Dendritic cell treated with granulocyte-macrophage colony-stimulating factor and Interleukin-4, amounts not matched to agents 40 ng/mL and 50 ng/mL, for 4 days (primary cell): ENCODE results near the gene TNIK.

Experiments used
- H3K27ac Mint-ChIP-seq: one replicate; pipeline ENCODE4 v1.8.0; 2022; ENCODE audit warnings: mild to moderate bottlenecking, mixed read lengths
- H3K27me3 Mint-ChIP-seq: one replicate; pipeline ENCODE4 v1.8.0; 2022; ENCODE audit warnings: mild to moderate bottlenecking, mixed read lengths
- H3K36me3 Mint-ChIP-seq: one replicate; pipeline ENCODE4 v1.8.0; 2022; ENCODE audit warnings: low read depth, mixed read lengths
- H3K4me1 Mint-ChIP-seq: one replicate; pipeline ENCODE4 v1.8.0; 2022; ENCODE audit warnings: low read depth, mixed read lengths
- H3K4me3 Mint-ChIP-seq: one replicate; pipeline ENCODE4 v1.8.0; 2022; ENCODE audit warnings: mild to moderate bottlenecking, moderate library complexity, mixed read lengths
- H3K9me3 Mint-ChIP-seq: one replicate; pipeline ENCODE4 v1.8.0; 2022; ENCODE audit warnings: mixed read lengths
- intact Hi-C: fragments of 100-400 bp; cut with micrococcal nuclease; formaldehyde crosslinking; loops from one replicate; pipeline ENCODE4 v1.15.0; 2022

TNIK gene

GRCh38 chr3:171346019-171346418, 114.2 kb downstream of the TNIK start:
- H3K4me1 Mint-ChIP-seq = peaks cover 50% of the 10 kb centered on the region
- H3K4me3 Mint-ChIP-seq = no peak overlapping the region

GRCh38 chr3:171345107-171345843, 114.9 kb downstream of the TNIK start:
- peaks cover 9% of the 10 kb centered on the region for H3K9me3 Mint-ChIP-seq
- no peaks in the 10 kb centered on the region for H3K36me3 Mint-ChIP-seq
- no peak overlapping the region for H3K4me3 Mint-ChIP-seq
- intact Hi-C loops = loop anchor here (5.0 kb wide), 1 partner anchor 112 kb away; no protein-coding TSS in a partner anchor
- no peaks in the 10 kb centered on the region for H3K27me3 Mint-ChIP-seq
- H3K4me1 Mint-ChIP-seq = peaks cover 42% of the 10 kb centered on the region
- no peak overlapping the region for H3K27ac Mint-ChIP-seq

More at GRCh38 chr3:171346019-171346418, 114.2 kb downstream of the TNIK start:
- peak overlapping the region; percentile 94 for H3K27ac Mint-ChIP-seq
- intact Hi-C loops = loop anchor here (5.0 kb wide), 1 partner anchor 111 kb away; no protein-coding TSS in a partner anchor
- peaks cover 9% of the 10 kb centered on the region for H3K9me3 Mint-ChIP-seq
- no peaks in the 10 kb centered on the region for H3K36me3 Mint-ChIP-seq
- H3K27me3 Mint-ChIP-seq = no peaks in the 10 kb centered on the region

DNA sequence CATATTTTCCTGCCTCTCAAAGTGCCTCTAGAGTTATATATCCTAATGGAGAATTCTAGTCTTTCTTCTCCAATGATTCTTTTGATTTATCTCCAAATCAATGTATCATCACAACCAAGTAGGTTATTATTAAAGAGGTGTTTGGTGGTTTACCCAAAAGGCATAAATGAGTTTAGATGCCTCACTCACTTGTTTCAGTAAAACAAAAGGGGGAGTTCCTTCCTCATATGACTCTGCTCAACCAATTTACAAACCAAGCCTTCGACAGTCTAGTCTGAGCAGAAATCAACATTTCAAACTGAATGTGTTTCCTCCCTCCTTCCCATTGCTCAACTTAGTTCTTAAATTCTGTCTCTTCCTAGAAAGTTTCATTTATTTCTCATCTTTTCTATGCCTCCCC, 116.5 kb downstream of the TNIK start:
- Mint-ChIP-seq H3K27ac (no peak overlapping the region), H3K27me3 (no peaks in the 10 kb centered on the region), H3K4me1 (peaks cover 45% of the 10 kb centered on the region), H3K36me3 (no peaks in the 10 kb centered on the region), H3K4me3 (no peak overlapping the region), H3K9me3 (peaks cover 9% of the 10 kb centered on the region)
- intact Hi-C loops = no loop called here

DNA sequence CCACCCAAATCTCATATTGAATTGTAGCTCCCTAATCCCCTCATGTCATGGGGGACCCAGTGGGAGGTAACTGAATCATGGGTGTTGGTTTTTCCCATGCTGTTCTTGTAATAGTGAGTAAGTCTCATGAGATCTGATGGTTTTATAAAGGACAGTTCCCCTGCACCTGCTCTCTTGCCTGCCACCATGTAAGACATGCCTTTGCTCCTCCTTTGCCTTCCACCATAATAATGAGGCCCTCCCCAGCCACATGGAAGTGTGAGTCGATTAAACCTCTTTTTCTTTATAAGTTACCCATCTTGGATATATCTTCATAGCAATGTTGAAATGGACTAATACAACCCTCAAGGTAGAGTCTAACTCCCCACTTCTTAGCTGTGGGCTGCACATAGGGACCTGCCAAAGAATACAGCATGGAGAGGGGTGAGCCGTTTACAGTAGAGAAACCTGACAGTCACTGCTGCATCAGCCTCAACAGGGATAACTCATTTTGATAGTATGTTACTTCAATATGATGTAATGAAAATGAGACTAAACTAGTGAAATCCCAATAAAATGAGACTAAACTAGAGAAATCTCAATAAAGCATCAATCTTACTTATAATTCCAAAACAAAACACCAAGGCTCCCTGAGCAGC, 117.3 kb downstream of the TNIK start:
- Mint-ChIP-seq H3K36me3 (no peaks in the 10 kb centered on the region), H3K27ac (no peak overlapping the region), H3K27me3 (no peaks in the 10 kb centered on the region), H3K9me3 (peaks cover 9% of the 10 kb centered on the region), H3K4me1 (peaks cover 45% of the 10 kb centered on the region), H3K4me3 (no peak overlapping the region)
- intact Hi-C loops = no loop called here

- no peak overlapping the region for H3K27ac Mint-ChIP-seq
- intact Hi-C loops = no loop called here
- peaks cover 43% of the 10 kb centered on the region for H3K4me1 Mint-ChIP-seq
- H3K36me3 Mint-ChIP-seq = no peaks in the 10 kb centered on the region
- H3K9me3 Mint-ChIP-seq = peaks cover 9% of the 10 kb centered on the region
- H3K27me3 Mint-ChIP-seq = no peaks in the 10 kb centered on the region
- H3K4me3 Mint-ChIP-seq = no peak overlapping the region
These were observed 118.0 kb downstream of the TNIK start for GRCh38 chr3:171342200-171342599.

GRCh38 chr3:171340434-171340833, 119.8 kb downstream of the TNIK start:
- intact Hi-C loops = no loop called here
- Mint-ChIP-seq H3K4me3 (no peak overlapping the region), H3K27me3 (no peaks in the 10 kb centered on the region), H3K36me3 (no peaks in the 10 kb centered on the region), H3K27ac (no peak overlapping the region), H3K4me1 (peaks cover 31% of the 10 kb centered on the region), H3K9me3 (peaks cover 9% of the 10 kb centered on the region)

- intact Hi-C loops = no loop called here
- Mint-ChIP-seq H3K36me3 (no peaks in the 10 kb centered on the region), H3K4me3 (no peak overlapping the region), H3K27ac (no peak overlapping the region), H3K4me1 (peaks cover 24% of the 10 kb centered on the region), H3K27me3 (no peaks in the 10 kb centered on the region), H3K9me3 (peaks cover 9% of the 10 kb centered on the region)
These were observed 120.6 kb downstream of the TNIK start for GRCh38 chr3:171339598-171339997.

- Mint-ChIP-seq H3K36me3 (no peaks in the 10 kb centered on the region), H3K9me3 (no peaks in the 10 kb centered on the region), H3K27me3 (peaks cover 4% of the 10 kb centered on the region), H3K4me3 (no peak overlapping the region), H3K27ac (no peak overlapping the region), H3K4me1 (peaks cover 17% of the 10 kb centered on the region)
- intact Hi-C loops = no loop called here
These were observed 123.8 kb downstream of the TNIK start for GRCh38 chr3:171336406-171336805.

- Mint-ChIP-seq H3K4me3 (no peak overlapping the region), H3K27me3 (peaks cover 4% of the 10 kb centered on the region), H3K27ac (no peak overlapping the region), H3K4me1 (peaks cover 17% of the 10 kb centered on the region), H3K36me3 (no peaks in the 10 kb centered on the region), H3K9me3 (no peaks in the 10 kb centered on the region)
- intact Hi-C loops = no loop called here
These were observed 124.6 kb downstream of the TNIK start for GRCh38 chr3:171335559-171335958.

DNA sequence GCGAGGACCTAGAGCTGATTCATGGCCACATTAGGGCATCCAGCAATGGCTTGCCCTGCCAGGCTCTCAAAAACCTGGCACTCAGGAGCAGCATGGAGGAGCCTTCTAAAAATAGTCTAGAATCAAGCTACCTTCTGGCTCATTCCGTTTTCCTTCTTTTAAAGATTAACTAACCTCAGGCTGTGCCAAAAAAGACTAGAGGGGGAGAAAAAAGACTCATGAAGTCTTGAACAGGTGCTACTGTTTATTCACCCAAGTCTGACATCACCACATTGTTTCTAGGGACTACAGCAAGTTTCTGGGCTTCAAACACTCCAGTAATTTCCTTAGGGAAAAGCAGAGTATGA, 125.8 kb downstream of the TNIK start:
- no peak overlapping the region for H3K4me3 Mint-ChIP-seq
- intact Hi-C loops = loop anchor here (5.0 kb wide), 1 partner anchor 48 kb away; no protein-coding TSS in a partner anchor
- H3K36me3 Mint-ChIP-seq = no peaks in the 10 kb centered on the region

DNA sequence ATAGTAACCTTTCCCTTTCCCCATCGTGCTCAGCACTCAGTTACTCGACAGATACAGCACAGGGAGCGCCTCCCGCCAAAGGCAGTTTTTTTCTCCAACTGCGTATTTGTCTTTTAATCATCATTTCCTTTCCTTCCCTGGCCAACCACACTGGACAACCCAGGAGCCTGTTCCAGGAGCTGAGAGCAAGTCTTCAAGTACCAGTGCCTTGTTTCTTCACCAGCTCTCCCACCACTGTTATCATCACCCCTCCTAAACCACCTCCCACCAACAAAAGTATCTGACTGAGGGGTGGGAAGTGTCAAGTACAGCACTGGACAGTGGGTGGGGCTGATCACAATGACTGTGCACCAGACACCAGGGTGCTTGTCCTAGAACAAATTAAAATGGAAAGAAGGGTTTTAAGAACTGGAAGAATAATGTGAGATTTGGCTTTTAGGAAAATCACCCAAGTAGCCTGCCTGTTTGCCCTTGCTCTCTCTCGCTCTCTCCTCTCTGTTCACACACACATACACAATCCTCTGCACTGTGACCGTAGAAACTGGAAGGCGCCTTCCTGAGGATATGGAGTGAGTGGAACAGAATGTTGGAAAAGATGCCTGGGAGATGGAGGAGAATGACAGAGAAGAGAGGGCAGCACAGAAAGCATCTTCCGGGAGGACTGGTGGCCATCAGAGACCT, 126.3 kb downstream of the TNIK start:
- Mint-ChIP-seq H3K4me3 (no peak overlapping the region), H3K4me1 (peaks cover 15% of the 10 kb centered on the region), H3K27ac (peak overlapping the region; percentile 34), H3K36me3 (no peaks in the 10 kb centered on the region), H3K27me3 (peaks cover 4% of the 10 kb centered on the region), H3K9me3 (no peaks in the 10 kb centered on the region)
- intact Hi-C loops = loop anchor here (5.0 kb wide), 1 partner anchor 48 kb away; no protein-coding TSS in a partner anchor

More for the DNA sequence above, 125.8 kb downstream of the TNIK start:
- peaks cover 13% of the 10 kb centered on the region for H3K4me1 Mint-ChIP-seq
- H3K27me3 Mint-ChIP-seq = peaks cover 4% of the 10 kb centered on the region
- no peaks in the 10 kb centered on the region for H3K9me3 Mint-ChIP-seq
- peak overlapping the region; percentile 34 for H3K27ac Mint-ChIP-seq

GRCh38 chr3:171330938-171331337, 129.3 kb downstream of the TNIK start:
- no peaks in the 10 kb centered on the region for H3K9me3 Mint-ChIP-seq
- intact Hi-C loops = loop anchor here (5.0 kb wide), 1 partner anchor 51 kb away; no protein-coding TSS in a partner anchor
- peaks cover 12% of the 10 kb centered on the region for H3K4me1 Mint-ChIP-seq
- no peak overlapping the region for H3K4me3 Mint-ChIP-seq
- no peaks in the 10 kb centered on the region for H3K36me3 Mint-ChIP-seq
- H3K27ac Mint-ChIP-seq = no peak overlapping the region
- peaks cover 4% of the 10 kb centered on the region for H3K27me3 Mint-ChIP-seq

DNA sequence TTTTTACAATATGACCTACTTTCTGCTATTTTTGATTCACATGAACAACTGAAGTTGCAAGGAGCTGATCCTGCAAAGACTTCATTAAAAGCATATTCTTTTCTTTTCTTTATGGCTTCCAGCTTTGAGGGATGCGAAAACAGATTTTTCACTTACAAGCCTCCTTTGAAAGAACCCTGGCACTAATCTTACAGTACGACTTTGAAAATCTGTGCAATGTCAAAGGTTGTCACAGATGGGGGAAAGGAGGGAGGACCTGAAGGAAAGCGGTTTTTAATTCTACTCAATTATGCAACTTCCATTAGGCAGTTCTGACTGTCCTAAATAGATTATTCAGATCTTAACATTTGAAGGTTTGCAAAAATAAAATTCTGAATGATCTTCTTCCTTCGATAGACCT, 130.5 kb downstream of the TNIK start:
- peaks cover 12% of the 10 kb centered on the region for H3K4me1 Mint-ChIP-seq
- H3K27me3 Mint-ChIP-seq = peaks cover 4% of the 10 kb centered on the region
- H3K4me3 Mint-ChIP-seq = no peak overlapping the region
- no peaks in the 10 kb centered on the region for H3K9me3 Mint-ChIP-seq
- H3K36me3 Mint-ChIP-seq = no peaks in the 10 kb centered on the region
- intact Hi-C loops = loop anchor here (5.0 kb wide), 1 partner anchor 53 kb away; no protein-coding TSS in a partner anchor
- no peak overlapping the region for H3K27ac Mint-ChIP-seq
